ENCODE results near the gene ALDH8A1.
"Not testable (repeated sequence)": the region's sequence is repeated elsewhere in the genome, so short reads cannot be mapped to it uniquely, and the experiment has no call there.

Gene ALDH8A1

DNA sequence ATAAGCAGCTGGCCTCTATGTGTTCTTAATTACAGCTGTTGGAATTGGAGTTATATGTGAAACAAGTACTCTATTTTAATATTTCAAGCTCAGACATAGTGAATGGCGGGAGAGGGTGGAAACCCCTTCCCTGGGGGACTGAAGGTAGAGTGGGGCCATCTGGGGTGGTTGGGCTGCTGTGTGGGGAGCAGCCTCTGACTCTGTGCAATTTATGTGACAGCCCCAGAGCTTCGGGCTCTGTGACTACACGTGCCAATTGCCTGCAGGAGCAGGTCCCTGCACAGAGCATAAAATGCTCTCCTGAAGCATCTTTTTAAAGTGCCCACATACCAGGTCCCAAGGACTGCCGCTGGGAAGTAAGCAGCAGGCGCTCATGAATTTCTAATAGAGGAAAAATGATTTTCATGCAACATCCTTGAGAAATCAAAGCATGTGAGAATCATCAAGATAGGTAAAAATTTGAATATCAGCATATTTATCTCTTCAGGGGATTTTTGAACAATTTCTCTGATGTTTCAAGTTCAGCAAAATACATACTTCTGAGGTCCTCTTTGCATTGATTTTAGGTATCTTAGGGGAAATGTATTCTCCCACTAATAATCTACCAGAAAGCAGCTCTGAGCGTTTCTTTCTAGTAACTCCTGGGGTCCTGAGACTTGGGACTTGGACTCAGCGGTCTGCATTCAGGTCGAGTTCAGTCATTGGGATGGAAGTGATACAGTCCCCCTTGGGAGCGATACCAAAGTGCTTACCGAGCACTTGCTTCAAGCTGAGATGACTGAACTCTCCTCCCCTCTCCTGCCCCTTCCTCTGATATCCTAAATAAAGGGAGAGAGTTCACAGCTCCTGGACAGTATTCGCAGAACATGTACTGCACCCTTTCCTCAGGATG is 40.0 kb downstream of the ALDH8A1 start:
- no peak for DNase-seq

DNA sequence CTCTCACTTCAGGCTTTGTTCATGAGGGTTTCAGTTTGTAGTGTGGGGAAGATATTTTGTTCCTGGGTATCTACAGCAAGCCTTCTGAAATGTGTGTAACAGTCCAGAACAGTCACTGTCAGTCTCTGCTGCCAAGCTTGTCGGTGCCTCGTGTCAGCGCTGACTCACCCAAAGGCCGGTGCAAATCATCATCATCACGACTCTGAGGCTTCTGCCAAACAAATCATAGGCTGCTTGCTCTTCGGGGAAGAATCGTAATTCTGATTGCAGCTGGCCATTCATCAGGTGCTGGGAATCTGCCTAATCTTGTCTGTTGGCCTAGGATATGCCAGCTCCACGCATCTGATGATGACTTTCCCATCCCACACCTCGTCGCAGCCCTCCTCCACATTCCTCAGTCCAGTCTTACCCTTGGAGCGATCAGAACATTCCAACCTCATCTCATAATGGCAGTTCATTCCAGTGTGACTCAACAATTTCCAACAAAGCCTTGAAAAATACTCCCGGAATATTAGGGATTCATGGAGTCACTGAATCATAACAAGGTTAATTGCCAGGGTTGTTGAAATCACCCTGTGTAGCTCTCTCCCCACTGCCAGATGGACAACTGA is 40.9 kb downstream of the ALDH8A1 start:
- no peak for DNase-seq

- not testable (repeated sequence) for DNase-seq
These were observed 45.2 kb downstream of the ALDH8A1 start for GRCh38 chr6:134904731-134905130.

DNA sequence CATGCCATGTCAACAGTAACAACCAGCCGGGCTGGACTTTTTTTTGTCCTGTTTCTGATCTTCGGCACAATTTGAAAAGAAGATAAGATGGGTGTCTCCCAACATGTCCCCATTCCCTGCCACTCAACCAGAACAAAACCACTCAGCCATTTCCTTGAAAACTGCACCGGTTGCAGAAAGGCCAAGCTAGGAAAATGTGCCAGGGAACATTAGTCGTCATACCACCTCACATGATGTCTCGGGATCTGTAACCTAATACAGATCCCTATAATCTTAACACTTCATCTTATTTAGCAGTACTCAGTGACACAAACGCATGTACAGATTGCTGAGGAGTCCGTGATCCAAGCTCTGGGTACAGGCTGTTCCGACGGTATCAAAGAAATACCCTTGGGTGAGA is 46.5 kb downstream of the ALDH8A1 start:
- no peak for DNase-seq

GRCh38 chr6:134902936-134903335 is 47.0 kb downstream of the ALDH8A1 start:
- DNase-seq: no peak

DNA sequence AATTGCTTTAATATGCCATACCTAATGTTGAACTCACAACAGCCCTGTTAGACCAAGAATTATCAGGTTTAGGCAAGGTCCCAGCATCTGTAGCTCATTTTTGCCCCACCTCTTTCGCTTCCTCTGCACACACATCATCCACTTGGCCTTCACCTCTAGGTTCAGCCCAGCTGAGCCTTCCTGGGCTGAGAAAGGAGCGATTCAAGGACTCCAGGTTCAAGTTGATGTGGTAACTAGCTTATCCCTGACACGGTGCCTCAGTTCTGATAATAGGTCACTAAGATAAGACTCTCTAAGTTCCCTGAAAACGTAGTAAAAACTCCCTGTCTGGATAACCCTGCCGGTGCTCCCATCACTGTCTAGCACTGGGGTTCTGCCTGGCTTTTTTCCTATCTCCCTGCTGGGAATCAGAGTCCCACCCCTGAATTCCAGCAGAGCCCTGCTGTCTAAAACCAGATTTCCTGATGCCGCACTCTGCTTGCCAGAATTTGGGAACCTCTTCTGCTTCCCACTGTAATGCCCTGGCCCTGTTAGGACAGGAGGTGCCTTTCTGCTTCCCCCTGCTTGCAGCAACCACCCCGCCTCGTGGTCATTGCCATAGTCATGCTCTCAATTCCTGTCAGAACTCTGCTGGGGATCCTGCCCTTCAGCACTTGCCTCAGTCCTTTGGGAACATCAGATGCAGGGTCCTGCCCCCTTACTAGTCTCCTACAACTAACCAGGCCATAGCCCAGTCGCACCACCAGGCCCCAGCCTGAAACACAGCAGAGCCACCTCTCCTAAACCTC is 47.6 kb downstream of the ALDH8A1 start:
- DNase-seq: no peak

GRCh38 chr6:134898575-134898974 is 51.3 kb downstream of the ALDH8A1 start:
- no peak for DNase-seq

- DNase-seq: not testable (repeated sequence)
These were observed 51.7 kb downstream of the ALDH8A1 start for GRCh38 chr6:134898166-134898565.

- DNase-seq: no peak
These were observed 53.0 kb downstream of the ALDH8A1 start for GRCh38 chr6:134896910-134897309.

DNA sequence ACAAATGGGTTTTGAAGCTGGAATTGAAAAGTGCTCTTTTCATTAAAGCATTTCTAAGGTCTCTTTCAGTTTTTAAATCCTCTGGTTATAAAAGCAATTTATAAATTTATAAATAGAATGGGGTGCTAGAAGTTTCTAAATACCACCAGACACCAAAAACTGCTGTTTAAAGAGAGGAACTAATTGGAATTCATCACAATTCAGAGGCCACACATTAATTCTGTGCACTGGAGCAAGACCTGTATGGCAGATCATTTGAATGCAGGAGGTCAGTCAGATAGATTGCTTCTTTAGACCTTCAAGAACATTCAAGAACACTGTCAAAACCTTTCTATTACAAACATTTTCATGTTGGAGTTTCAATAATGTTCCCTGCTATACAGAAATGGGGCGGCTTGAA is 55.1 kb downstream of the ALDH8A1 start:
- no peak for DNase-seq

DNA sequence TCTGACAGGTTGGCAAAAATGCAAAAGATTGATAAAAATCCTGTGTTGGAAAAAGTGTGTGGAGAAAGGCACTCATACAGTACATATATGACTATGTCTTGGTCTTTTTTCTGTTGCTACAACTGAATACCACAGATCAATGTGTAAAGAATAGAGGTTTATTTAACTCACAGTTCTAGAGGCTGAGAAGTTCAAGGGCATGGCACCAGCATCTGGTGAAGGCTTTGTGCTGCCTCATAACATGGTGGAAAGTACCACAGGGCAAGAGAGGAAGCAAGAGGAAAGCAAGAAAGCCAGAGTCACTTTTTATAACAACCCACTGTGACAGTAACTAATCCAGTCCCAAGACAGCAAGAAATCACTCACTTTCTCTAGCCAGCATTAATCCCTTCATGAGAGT is 57.5 kb downstream of the ALDH8A1 start:
- no peak for DNase-seq

DNA sequence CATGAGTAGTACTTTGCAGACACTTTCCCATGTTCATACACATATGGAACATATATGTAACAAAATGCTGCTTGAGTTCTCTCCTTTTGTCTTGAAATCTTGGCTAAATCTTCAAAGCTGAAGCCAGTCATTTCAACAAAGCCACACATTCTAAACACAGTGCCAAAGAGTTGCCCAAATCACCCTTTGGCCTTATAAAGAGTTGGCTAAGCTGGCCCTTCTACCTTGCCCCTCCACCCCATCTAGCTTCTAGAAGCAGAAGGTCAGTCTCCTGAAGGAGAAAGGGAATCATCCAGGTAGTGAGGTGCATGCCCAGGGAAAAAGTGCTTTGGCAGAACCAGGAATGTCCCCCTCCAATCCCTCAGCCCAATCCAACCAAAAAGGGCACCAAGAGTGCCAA is 58.3 kb downstream of the ALDH8A1 start:
- DNase-seq: no peak

DNA sequence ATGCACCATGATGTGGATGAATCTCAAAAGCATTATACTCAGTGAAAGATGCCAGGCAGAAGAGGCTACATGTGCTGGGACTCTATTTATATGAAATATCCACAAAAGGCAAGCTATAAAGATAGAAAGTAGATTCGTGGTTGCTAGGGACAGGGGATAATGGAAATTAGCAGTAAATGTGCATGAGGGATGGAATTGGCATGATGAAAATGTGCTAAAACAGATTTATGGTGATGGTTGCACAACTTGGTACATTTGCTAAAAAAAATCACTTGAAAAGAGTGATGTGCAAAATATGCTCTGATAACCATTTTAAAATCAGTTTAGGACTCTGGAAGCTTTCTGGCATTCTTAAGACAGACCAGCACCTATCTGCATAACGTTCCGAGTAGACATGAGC is 61.6 kb downstream of the ALDH8A1 start:
- no peak for DNase-seq

DNA sequence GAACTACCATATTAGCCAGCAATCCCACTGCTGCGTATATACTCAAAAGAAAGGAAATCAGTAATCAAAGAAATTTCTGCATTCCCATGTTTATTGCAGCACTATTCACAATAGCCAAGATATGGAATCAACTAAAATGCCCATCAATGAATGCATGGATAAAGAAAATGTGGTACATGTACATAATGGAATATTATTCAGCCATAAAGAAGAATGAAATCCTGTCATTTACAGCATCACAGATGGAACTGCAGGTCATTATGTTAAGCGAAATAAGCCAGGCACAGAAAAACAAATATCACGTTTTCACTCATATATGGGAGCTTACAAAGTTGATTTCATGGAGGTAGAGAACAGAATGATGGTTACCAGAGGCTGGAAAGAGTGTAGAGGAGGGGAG is 65.1 kb downstream of the ALDH8A1 start:
- no peak for DNase-seq

GRCh38 chr6:134883314-134883713 is 66.6 kb downstream of the ALDH8A1 start:
- no peak for DNase-seq

DNA sequence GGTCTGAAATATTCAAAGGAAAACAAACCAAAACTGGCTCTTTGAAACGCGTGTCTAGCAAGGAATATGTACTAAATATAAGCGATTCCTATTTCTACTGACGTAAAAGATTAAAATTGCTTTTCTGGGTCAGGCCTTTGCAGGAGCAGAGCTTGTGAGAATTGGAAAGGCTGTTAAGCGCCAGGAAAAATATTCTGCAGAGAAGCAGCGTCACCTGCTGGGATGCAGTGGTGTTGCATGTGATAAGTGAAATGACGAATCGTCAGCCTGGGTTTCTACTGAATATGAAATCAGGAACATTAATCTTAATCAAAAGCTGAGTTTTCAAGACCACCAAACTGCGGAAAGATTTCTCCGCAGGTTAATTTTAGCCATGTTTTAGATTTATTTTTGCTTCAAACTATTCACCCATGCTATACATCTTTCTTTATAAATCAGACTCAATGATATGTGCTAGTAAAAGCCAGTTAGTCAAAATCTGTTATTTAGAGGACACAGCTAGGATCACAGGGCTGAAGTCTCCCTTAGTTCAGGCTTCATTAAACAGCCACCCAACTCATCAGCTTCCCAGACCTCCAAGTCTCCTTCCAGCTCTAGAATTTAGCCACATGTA is 67.4 kb downstream of the ALDH8A1 start:
- DNase-seq: peak; percentile 19

GRCh38 chr6:134880487-134881190 is 69.3 kb downstream of the ALDH8A1 start:
- DNase-seq: no peak

DNA sequence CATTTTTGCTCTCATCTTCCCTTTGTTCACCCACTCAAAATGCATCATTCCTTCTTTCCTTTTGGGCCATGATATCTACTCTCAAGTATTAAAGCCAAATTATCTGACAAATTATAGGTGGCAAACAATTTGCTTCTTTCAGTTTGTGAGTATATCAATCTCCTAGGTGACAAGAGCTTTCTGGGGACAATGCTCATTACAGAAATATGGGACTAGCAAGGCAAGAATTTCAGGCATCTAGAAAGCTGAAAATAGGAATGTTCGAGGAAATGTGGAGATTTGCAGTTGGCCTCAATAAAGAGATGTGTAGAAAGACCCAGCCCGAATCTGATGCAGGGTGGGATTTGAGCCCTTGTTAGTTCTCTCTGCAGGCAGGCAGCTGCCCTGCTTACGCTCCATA is 71.8 kb downstream of the ALDH8A1 start:
- DNase-seq: no peak

DNA sequence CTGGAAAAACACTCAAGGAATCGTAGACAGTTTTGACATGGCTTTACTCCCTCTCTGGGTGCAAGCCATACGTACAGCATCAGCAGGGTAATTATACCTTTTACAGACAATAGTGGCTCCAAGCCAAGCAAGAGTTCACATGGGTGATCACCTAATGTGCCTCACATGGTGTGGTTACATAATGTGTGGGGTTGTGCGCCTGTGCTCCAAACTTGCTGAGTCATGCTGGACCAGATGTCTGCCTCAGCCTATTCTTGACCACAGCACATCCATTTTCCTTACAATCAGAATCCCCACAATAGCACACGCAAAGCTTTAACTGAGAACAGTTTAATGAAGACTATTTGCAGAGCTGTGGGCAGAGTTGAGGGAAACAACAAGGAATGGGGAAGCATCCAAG is 74.5 kb downstream of the ALDH8A1 start:
- no peak for DNase-seq

DNA sequence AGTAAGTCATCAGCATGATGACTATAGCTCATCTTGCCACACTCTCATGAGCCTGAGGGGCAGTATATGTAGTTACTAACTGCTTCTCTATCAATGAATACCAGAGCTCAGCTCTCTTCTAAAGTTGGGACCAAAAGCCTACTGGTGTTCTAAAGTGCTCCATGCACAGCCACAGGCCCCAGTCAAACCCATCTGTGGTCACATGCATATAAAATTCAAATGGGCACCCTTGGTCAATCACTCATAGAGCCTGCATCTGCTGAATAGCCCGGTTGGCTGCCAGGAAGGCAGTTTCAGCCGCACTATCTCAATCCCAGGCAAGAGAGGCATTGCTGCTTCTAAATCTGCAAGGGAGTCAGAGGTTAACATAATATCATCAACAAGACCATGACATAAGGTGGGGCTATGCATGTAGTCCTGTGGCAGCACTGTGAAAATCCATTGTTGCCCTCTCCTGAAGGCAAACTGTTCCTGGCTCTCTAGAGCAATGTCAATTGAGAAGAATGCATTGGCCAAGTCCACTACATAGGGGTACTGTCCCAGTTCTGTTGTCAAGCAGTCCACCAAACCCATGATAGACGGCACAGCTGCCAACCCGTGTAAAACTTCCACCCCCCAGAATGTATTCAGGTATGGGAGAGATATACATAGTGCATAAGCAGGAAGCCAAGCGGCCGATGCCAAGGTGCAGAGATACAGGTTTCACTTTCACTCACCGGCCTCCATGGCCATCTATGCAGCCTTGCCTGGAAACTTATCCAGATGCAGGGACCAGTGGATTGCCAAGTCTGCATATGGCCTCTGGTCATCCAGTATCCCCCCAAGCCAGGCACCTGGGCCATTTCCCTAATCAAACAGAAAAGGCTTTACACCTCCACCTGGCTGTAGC is 76.2 kb downstream of the ALDH8A1 start:
- no peak for DNase-seq

DNA sequence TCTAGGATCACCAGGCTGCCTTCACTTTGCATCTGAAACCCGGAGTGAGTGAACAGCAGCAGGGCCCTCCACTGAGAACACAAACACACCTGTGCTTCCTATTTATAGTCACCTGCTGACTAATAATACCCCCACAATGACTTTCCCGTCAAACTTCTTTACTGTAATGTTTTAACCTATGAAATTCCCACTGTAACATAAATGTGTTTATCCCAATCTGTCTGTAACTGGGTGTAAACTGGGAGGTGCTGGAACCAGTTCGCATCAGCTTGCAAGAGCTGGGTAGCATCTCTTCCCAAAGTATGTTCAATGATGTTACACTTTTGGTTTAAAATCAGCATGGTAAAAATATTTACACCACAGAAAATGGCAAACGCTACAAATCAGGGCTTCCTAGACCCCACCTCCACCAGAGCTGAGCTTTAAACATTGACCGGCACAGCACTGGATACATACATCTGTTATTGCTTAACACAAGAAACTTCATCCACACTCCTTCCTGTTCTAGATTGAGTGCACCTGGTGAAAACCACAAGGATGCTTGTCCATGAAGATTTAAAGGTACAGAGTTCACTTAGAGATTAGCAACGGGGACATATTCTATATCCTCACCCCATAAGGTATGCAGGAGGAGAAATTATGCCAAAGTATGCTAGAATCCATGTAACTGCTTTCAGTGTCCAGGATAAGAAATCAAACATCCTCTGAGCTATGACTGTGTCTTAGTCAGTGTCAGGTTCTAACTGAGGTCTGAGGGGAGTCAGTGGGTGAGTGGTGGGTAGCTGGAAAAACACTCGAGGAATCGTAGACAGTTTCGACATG is 79.0 kb downstream of the ALDH8A1 start:
- DNase-seq: no peak

Data from CD4-positive, alpha-beta T cell treated with Interleukin-15 for 1 hour (primary cell).